SU-DHL-6 (cell line): ENCODE measurements around the gene HINT2.

Experiments used
- H2AFZ ChIP-seq: fragments of 200-600 bp; sonication (generic); 2 replicates; pipeline ENCODE4 v1.6.1; 2014; ENCODE audit warnings: low read depth, mild to moderate bottlenecking, moderate library complexity, mixed read lengths, antibody characterized with exemption, low read length; ENCODE audit not compliant: severe bottlenecking
- H3F3A ChIP-seq: fragments of 200-600 bp; shearing (Covaris generic); 2 replicates; pipeline ENCODE4 v1.6.0; 2016; ENCODE audit warnings: antibody characterized with exemption, mild to moderate bottlenecking; ENCODE audit not compliant: insufficient read depth
- H3K27ac ChIP-seq: fragments of 200-600 bp; sonication (generic); 2 replicates; pipeline ENCODE4 v1.5.1; 2016; ENCODE audit warnings: low read depth, mild to moderate bottlenecking, low read length, moderate library complexity, mixed read lengths
- H3K27me3 ChIP-seq: fragments of 200-600 bp; sonication (generic), shearing (Covaris generic); 2 replicates; pipeline ENCODE4 v1.6.0; 2014; ENCODE audit warnings: mild to moderate bottlenecking, low read length
- H3K36me3 ChIP-seq: fragments of 200-600 bp; sonication (generic); 2 replicates; pipeline ENCODE4 v1.6.1; 2014; ENCODE audit warnings: mild to moderate bottlenecking, low read length, mixed read lengths
- H3K4me2 ChIP-seq: fragments of 300-600, 200-600 bp; shearing (Covaris generic), sonication (generic); 2 replicates; pipeline ENCODE4 v1.6.0; 2014; ENCODE audit warnings: low read length, low read depth, mild to moderate bottlenecking; ENCODE audit not compliant: poor library complexity, severe bottlenecking
- H3K4me3 ChIP-seq: fragments of 200-600 bp; sonication (generic); 2 replicates; pipeline ENCODE4 v1.5.1; 2014; ENCODE audit warnings: antibody characterized with exemption, low read length, mild to moderate bottlenecking, mixed read lengths; ENCODE audit not compliant: insufficient read depth, poor library complexity, severe bottlenecking
- H3K79me2 ChIP-seq: fragments of 200-600 bp; sonication (generic); 2 replicates; pipeline ENCODE4 v1.6.1; 2014; ENCODE audit warnings: mild to moderate bottlenecking, low read length, moderate library complexity; ENCODE audit not compliant: insufficient read depth
- H3K9ac ChIP-seq: fragments of 200-600 bp; sonication (generic); 2 replicates; pipeline ENCODE4 v1.7.0; 2014; ENCODE audit warnings: mild to moderate bottlenecking, low read length
- H3K9me2 ChIP-seq: fragments of 200-600 bp; sonication (generic); replicated peaks from 2 replicates; pipeline ENCODE4 v1.6.1; 2014; ENCODE audit warnings: low read length; ENCODE audit not compliant: insufficient read depth
- H3K9me3 ChIP-seq: fragments of 200-600 bp; sonication (generic); 2 replicates; pipeline ENCODE4 v1.6.1; 2014; ENCODE audit warnings: low read length, mixed read lengths; ENCODE audit not compliant: insufficient read depth
- H4K20me1 ChIP-seq: fragments of 200-600 bp; sonication (generic); 2 replicates; pipeline ENCODE4 v1.6.1; 2014; ENCODE audit warnings: low read depth, mild to moderate bottlenecking, antibody characterized with exemption, low read length, moderate library complexity, mixed read lengths
- EZH2phosphoT487 ChIP-seq: fragments of 200-600 bp; sonication (generic), shearing (Covaris generic); conservative IDR thresholded peaks from 2 replicates; pipeline ENCODE4 v1.6.1; 2018; ENCODE audit warnings: mild to moderate bottlenecking, antibody characterized with exemption, low read length, moderate library complexity, mixed read lengths
- TF ChIP-seq, protein P1 (sequence below): fragments of 200-600 bp; sonication (generic); IDR thresholded peaks from one replicate; pipeline ENCODE4 v1.5.1; 2017; ENCODE audit warnings: antibody characterized with exemption, mild to moderate bottlenecking, low read length, moderate library complexity; ENCODE audit not compliant: insufficient read depth, poor library complexity, severe bottlenecking

The HINT2 gene

DNA sequence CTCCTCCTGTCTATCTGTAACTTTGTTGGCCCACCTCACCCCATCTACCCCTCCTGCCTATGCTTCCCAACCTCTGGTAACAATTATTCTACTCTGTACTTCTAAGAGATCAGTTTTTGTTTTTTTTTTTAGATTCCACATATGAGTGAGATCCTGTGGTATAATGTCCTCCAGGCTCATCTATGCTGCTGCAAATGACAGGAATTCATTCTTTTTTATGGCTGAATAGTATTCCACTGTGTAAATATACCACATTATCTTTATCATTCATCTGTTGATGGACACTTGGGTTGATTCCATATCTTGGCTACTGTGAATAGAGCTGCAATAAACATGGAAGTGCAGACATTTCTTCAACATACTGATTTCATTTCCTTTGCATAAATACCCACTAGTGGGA, 31.4 kb downstream of the HINT2 start:
- H3F3A ChIP-seq: 0 out of 2 replicates have a peak, but pooled peaks cover 8% of the 10 kb centered on the region
- TF ChIP-seq, protein P1, sequence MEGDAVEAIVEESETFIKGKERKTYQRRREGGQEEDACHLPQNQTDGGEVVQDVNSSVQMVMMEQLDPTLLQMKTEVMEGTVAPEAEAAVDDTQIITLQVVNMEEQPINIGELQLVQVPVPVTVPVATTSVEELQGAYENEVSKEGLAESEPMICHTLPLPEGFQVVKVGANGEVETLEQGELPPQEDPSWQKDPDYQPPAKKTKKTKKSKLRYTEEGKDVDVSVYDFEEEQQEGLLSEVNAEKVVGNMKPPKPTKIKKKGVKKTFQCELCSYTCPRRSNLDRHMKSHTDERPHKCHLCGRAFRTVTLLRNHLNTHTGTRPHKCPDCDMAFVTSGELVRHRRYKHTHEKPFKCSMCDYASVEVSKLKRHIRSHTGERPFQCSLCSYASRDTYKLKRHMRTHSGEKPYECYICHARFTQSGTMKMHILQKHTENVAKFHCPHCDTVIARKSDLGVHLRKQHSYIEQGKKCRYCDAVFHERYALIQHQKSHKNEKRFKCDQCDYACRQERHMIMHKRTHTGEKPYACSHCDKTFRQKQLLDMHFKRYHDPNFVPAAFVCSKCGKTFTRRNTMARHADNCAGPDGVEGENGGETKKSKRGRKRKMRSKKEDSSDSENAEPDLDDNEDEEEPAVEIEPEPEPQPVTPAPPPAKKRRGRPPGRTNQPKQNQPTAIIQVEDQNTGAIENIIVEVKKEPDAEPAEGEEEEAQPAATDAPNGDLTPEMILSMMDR: no peak
- TF ChIP-seq EZH2phosphoT487: no peak
- H3K4me2 ChIP-seq: no peak overlapping the region
- no peak overlapping the region for H2AFZ ChIP-seq
- H3K9me2 ChIP-seq: no peaks in the 10 kb centered on the region
- H3K4me3 ChIP-seq: no peak overlapping the region
- H3K36me3 ChIP-seq: 0 out of 2 replicates have a peak, but pooled peaks cover 4% of the 10 kb centered on the region
- H3K27me3 ChIP-seq: no peaks in the 10 kb centered on the region
- H3K9me3 ChIP-seq: no peaks in the 10 kb centered on the region
- no peak overlapping the region for H3K9ac ChIP-seq
- H3K27ac ChIP-seq: no peak overlapping the region
- H4K20me1 ChIP-seq: no peaks in the 10 kb centered on the region
- H3K79me2 ChIP-seq: no peaks in the 10 kb centered on the region

DNA sequence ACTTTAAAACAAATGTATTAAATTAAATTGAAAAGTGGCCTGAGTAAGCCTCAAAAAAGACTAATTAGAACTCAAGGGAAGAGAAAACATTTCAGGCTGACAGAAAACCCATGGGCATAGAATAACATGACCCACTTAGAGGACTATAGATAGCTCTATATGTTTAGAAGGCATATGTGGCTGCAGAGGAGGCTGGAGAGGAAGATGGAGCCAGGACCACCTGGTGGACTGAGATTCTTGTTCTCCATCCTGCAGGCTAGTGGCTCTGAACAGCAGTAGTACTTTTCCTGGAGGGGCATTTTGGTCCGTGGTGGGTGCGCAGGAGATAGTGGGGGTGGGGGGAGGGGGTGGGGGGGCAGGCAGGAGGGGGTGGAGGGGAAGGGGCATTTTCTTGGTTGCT, 33.8 kb downstream of the HINT2 start:
- no peak overlapping the region for H3K4me2 ChIP-seq
- H3K36me3 ChIP-seq: 0 out of 2 replicates have a peak, but pooled peaks cover 4% of the 10 kb centered on the region
- no peaks in the 10 kb centered on the region for H3K27me3 ChIP-seq
- no peak overlapping the region for H3K4me3 ChIP-seq
- 0 out of 2 replicates have a peak, but pooled peaks cover 8% of the 10 kb centered on the region for H3F3A ChIP-seq
- no peaks in the 10 kb centered on the region for H4K20me1 ChIP-seq
- no peaks in the 10 kb centered on the region for H3K9me2 ChIP-seq
- TF ChIP-seq, protein P1: no peak
- TF ChIP-seq EZH2phosphoT487: no peak
- H3K79me2 ChIP-seq: no peaks in the 10 kb centered on the region
- no peak overlapping the region for H3K9ac ChIP-seq
- H3K27ac ChIP-seq: no peak overlapping the region
- H3K9me3 ChIP-seq: no peaks in the 10 kb centered on the region
- H2AFZ ChIP-seq: no peak overlapping the region

DNA sequence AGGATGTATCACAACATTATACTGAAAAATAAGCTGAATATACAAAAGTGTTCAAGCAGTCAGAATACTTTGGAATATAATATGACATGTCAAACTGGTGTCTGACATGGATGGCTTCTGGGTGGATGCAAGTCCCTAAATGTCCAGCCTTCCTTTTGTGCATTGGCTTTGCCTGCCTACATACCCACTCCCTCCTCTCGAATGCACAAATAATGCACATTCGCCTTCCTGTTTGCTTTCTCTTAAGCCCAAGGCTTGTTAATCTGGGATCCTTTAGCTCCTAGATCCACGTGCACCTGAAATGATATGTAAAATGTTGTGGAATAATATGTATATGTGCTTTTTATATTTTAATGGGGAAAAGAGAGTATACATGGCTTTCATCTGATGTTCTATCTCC, 36.3 kb downstream of the HINT2 start:
- H3K27ac ChIP-seq: no peak overlapping the region
- no peak overlapping the region for H3K9ac ChIP-seq
- H4K20me1 ChIP-seq: no peaks in the 10 kb centered on the region
- H3K36me3 ChIP-seq: 0 out of 2 replicates have a peak, but pooled peaks cover 3% of the 10 kb centered on the region
- H3K79me2 ChIP-seq: no peaks in the 10 kb centered on the region
- H3F3A ChIP-seq: 0 out of 2 replicates have a peak, but pooled peaks cover 8% of the 10 kb centered on the region
- no peaks in the 10 kb centered on the region for H3K9me3 ChIP-seq
- H3K9me2 ChIP-seq: no peaks in the 10 kb centered on the region
- no peaks in the 10 kb centered on the region for H3K27me3 ChIP-seq
- TF ChIP-seq, protein P1: no peak
- no peak for TF ChIP-seq EZH2phosphoT487
- H2AFZ ChIP-seq: no peak overlapping the region
- no peak overlapping the region for H3K4me3 ChIP-seq
- H3K4me2 ChIP-seq: no peak overlapping the region
